ENCODE data around the gene EXOC6B. TPM values are rescaled to one million over a fixed set of nuclear protein-coding genes. Genes with fewer than 3 reads are reported as not detected.

EXOC6B gene
- total RNA-seq, 4 donors from 2014 or later = 14.1 to 107 (median 38.5) TPM

DNA sequence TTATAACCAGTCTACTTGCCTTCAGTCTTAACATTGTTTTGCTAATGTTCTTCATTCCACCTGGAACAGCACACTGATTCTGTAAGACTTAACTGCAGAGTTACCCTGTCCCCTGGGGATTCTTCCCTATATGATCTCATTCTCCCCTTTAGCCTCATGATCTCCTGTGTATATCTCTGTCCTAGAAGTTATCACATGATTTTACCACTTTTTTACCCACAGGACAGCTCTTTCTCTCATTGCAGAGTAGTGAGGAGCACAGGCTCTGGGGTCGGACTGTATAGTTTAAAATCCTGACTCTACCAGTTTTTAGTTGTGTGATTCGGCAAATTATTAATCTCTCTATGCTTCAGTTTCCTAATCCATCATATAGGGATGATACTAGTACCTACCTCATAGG is 14.2 kb upstream of the EXOC6B start:
- H3K4me3 ChIP-seq = no peak overlapping the region
- no peaks in the 10 kb centered on the region for H3K36me3 ChIP-seq
- no peaks in the 10 kb centered on the region for H3K27me3 ChIP-seq
- no peaks in the 10 kb centered on the region for H3K4me1 ChIP-seq
- H3K27ac ChIP-seq = no peak overlapping the region
- DNase-seq = no peak
- intact Hi-C loops (cut with DNase I; ENCODE audit: low total_unique reads) = no loop called here
- no peak for TF ChIP-seq POLR2A (IDR thresholded peaks at IDR 0.05)
- TF ChIP-seq, protein P1, sequence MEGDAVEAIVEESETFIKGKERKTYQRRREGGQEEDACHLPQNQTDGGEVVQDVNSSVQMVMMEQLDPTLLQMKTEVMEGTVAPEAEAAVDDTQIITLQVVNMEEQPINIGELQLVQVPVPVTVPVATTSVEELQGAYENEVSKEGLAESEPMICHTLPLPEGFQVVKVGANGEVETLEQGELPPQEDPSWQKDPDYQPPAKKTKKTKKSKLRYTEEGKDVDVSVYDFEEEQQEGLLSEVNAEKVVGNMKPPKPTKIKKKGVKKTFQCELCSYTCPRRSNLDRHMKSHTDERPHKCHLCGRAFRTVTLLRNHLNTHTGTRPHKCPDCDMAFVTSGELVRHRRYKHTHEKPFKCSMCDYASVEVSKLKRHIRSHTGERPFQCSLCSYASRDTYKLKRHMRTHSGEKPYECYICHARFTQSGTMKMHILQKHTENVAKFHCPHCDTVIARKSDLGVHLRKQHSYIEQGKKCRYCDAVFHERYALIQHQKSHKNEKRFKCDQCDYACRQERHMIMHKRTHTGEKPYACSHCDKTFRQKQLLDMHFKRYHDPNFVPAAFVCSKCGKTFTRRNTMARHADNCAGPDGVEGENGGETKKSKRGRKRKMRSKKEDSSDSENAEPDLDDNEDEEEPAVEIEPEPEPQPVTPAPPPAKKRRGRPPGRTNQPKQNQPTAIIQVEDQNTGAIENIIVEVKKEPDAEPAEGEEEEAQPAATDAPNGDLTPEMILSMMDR (IDR thresholded peaks at IDR 0.05) = no peak
- no peaks in the 10 kb centered on the region for H3K9me3 ChIP-seq

GRCh38 chr2:72837171-72837570 is 11.3 kb upstream of the EXOC6B start:
- no peak for DNase-seq
- H3K36me3 ChIP-seq = no peaks in the 10 kb centered on the region
- no peaks in the 10 kb centered on the region for H3K27me3 ChIP-seq
- no peaks in the 10 kb centered on the region for H3K9me3 ChIP-seq
- H3K4me3 ChIP-seq = no peak overlapping the region
- intact Hi-C loops (cut with DNase I; ENCODE audit: low total_unique reads) = no loop called here
- H3K4me1 ChIP-seq = no peaks in the 10 kb centered on the region
- H3K27ac ChIP-seq = no peak overlapping the region
- TF ChIP-seq, protein P1 (IDR thresholded peaks at IDR 0.05) = no peak
- TF ChIP-seq POLR2A (IDR thresholded peaks at IDR 0.05) = no peak

- H3K27me3 ChIP-seq = no peaks in the 10 kb centered on the region
- no peak for DNase-seq
- no peaks in the 10 kb centered on the region for H3K36me3 ChIP-seq
- no peak for TF ChIP-seq POLR2A (IDR thresholded peaks at IDR 0.05)
- TF ChIP-seq, protein P1 (IDR thresholded peaks at IDR 0.05) = no peak
- no peak overlapping the region for H3K27ac ChIP-seq
- intact Hi-C loops (cut with DNase I; ENCODE audit: low total_unique reads) = no loop called here
- no peaks in the 10 kb centered on the region for H3K9me3 ChIP-seq
- no peaks in the 10 kb centered on the region for H3K4me1 ChIP-seq
- no peak overlapping the region for H3K4me3 ChIP-seq
Observed at GRCh38 chr2:72835403-72835802, 9.6 kb upstream of the EXOC6B start.

- H3K27ac ChIP-seq = no peak overlapping the region
- intact Hi-C loops (cut with DNase I; ENCODE audit: low total_unique reads) = no loop called here
- no peaks in the 10 kb centered on the region for H3K9me3 ChIP-seq
- no peak for TF ChIP-seq POLR2A (IDR thresholded peaks at IDR 0.05)
- TF ChIP-seq, protein P1 (IDR thresholded peaks at IDR 0.05) = no peak
- no peaks in the 10 kb centered on the region for H3K4me1 ChIP-seq
- no peaks in the 10 kb centered on the region for H3K36me3 ChIP-seq
- no peak for DNase-seq
- H3K27me3 ChIP-seq = no peaks in the 10 kb centered on the region
- no peak overlapping the region for H3K4me3 ChIP-seq
Observed at GRCh38 chr2:72834596-72834995, 8.8 kb upstream of the EXOC6B start.

DNA sequence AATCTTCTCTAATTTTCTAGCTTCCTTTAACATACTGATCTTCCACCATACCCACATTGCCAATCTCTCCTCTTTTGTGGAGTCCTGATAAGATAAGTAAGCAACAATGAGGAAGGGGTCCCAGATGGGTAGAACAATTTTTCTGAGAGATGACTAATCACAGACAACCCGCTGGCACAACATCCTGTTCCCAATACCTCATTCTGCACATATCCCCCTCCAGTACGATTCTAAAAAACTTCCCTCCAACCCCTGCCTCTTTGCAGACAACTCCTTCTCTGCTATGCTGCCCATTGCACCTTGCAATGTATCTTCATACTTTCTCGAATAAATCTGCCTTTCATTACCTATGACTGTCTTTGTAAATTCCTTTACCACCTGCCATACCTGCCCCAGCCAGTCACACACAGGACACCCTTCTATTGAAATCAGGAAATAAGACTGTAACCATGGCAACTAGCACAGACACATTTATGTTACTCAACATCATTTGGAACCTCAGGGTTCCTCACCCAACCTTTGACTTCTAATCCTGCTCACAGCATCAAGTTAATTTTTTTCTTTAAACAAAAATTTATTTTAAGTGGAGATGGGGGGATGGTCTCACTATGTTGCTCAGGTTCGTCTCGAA is 7.4 kb upstream of the EXOC6B start:
- no peaks in the 10 kb centered on the region for H3K4me1 ChIP-seq
- H3K27ac ChIP-seq = no peak overlapping the region
- H3K9me3 ChIP-seq = no peaks in the 10 kb centered on the region
- H3K36me3 ChIP-seq = no peaks in the 10 kb centered on the region
- no peak overlapping the region for H3K4me3 ChIP-seq
- H3K27me3 ChIP-seq = no peaks in the 10 kb centered on the region
- DNase-seq = no peak
- no peak for TF ChIP-seq POLR2A (IDR thresholded peaks at IDR 0.05)
- TF ChIP-seq, protein P1 (IDR thresholded peaks at IDR 0.05) = no peak
- intact Hi-C loops (cut with DNase I; ENCODE audit: low total_unique reads) = no loop called here
